PC-3 (cell line): ENCODE results near the gene KDM4C. TPM values are rescaled to one million over a fixed set of nuclear protein-coding genes. Genes with fewer than 3 reads are reported as not detected.

ENCODE experiments used
- ATAC-seq: fragments of 200-7000 bp; cut with Tn5 transposase; 2 replicates; pipeline ENCODE4 v1.9.1; 2020; ENCODE audit warnings: mild to moderate bottlenecking, moderate library complexity
- BruUV-seq: library from RNA; stranded (reverse); fragments of 400-500 nt; replicated peaks from 2 replicates; lab custom pipeline; 2021; lab: Mats Ljungman, UMichigan
- CTCF ChIA-PET: fragments of 300-600 bp; sonication (Branson Sonifier 250); formaldehyde crosslinking; loops from one replicate; lab custom pipeline; 2022; ENCODE audit warnings: antibody characterized with exemption; lab: Charles Lee
- POLR2A ChIA-PET: fragments of 300-600 bp; sonication (Branson Sonifier 250); formaldehyde crosslinking; loops from one replicate; lab custom pipeline; 2022; ENCODE audit warnings: antibody characterized with exemption; ENCODE audit not compliant: unreplicated experiment; lab: Charles Lee
- DNase-seq: peaks from one replicate; pipeline ENCODE4 v3.0.0-alpha.2; 2015
- H2AFZ ChIP-seq: fragments of 300-600 bp; sonication (generic); 2 replicates; pipeline ENCODE4 v1.6.0; 2016; ENCODE audit warnings: antibody characterized with exemption, low read length
- H3F3A ChIP-seq: fragments of 300-600 bp; sonication (generic); one replicate; pipeline ENCODE4 v1.6.0; 2017; ENCODE audit warnings: antibody characterized with exemption, low read length, control low read depth, mild to moderate bottlenecking; ENCODE audit not compliant: unreplicated experiment
- H3K27ac ChIP-seq: fragments of 300-600 bp; sonication (generic); 2 replicates; pipeline ENCODE4 v1.5.1; 2016; ENCODE audit warnings: mild to moderate bottlenecking, low read length
- H3K27me3 ChIP-seq: fragments of 300-600 bp; sonication (generic); 2 replicates; pipeline ENCODE4 v1.6.1; 2016; ENCODE audit warnings: low read length, mixed read lengths
- H3K36me3 ChIP-seq: fragments of 300-600 bp; sonication (generic); 2 replicates; pipeline ENCODE4 v1.6.1; 2016; ENCODE audit warnings: low read depth, mixed run types, low read length, mixed read lengths
- H3K4me1 ChIP-seq: fragments of 300-600 bp; sonication (generic); 2 replicates; pipeline ENCODE4 v1.5.1; 2016; ENCODE audit warnings: low read length; ENCODE audit not compliant: insufficient read depth
- H3K4me2 ChIP-seq: fragments of 300-600 bp; sonication (generic); 2 replicates; pipeline ENCODE4 v1.6.0; 2016; ENCODE audit warnings: low read length
- H3K4me3 ChIP-seq: fragments of 300-600 bp; sonication (generic); 2 replicates; pipeline ENCODE4 v1.5.1; 2016; ENCODE audit warnings: mild to moderate bottlenecking, low read length, mixed read lengths
- H3K79me2 ChIP-seq: fragments of 300-600 bp; sonication (generic); 2 replicates; pipeline ENCODE4 v1.6.1; 2017; ENCODE audit warnings: low read length, mixed read lengths
- H3K9ac ChIP-seq: fragments of 300-600 bp; sonication (generic); 2 replicates; pipeline ENCODE4 v1.6.0; 2016; ENCODE audit warnings: mild to moderate bottlenecking, low read length
- H3K9me2 ChIP-seq: fragments of 300-600 bp; sonication (generic); replicated peaks from 2 replicates; pipeline ENCODE4 v1.6.1; 2016; ENCODE audit warnings: mixed run types, low read length, mixed read lengths
- H3K9me3 ChIP-seq: fragments of 300-600 bp; sonication (generic); 2 replicates; pipeline ENCODE4 v1.6.1; 2016; ENCODE audit warnings: low read length, mixed read lengths
- H4K20me1 ChIP-seq: fragments of 300-600 bp; sonication (generic); 2 replicates; pipeline ENCODE4 v1.6.1; 2016; ENCODE audit warnings: low read length, mixed read lengths
- EZH2 ChIP-seq: fragments of 300-600 bp; sonication (generic); IDR thresholded peaks from one replicate; pipeline ENCODE4 v1.6.1; 2017; ENCODE audit warnings: antibody characterized with exemption, mild to moderate bottlenecking, low read length; ENCODE audit not compliant: unreplicated experiment
- EZH2phosphoT487 ChIP-seq: fragments of 300-600 bp; sonication (generic); IDR thresholded peaks from 2 replicates; pipeline ENCODE4 v1.6.1; 2018; ENCODE audit warnings: mild to moderate bottlenecking, antibody characterized with exemption, low read length, borderline replicate concordance
- intact Hi-C: fragments of 100-400 bp; cut with micrococcal nuclease; formaldehyde crosslinking; loops from 2 replicates; pipeline ENCODE4 v1.9.0; 2023
- total RNA-seq: library from RNA; depleted of rRNA; stranded (reverse); fragments of >200 nt; gene quantifications from 2 replicates; pipeline ENCODE4 v1.2.3, GENCODE V29; 2014
- TF ChIP-seq, protein P1 (sequence below): fragments of 300-600 bp; sonication (generic); conservative IDR thresholded peaks from 2 replicates; pipeline ENCODE4 v1.5.1; 2017; ENCODE audit warnings: antibody characterized with exemption, low read depth, mild to moderate bottlenecking, low read length

The KDM4C gene
- total RNA-seq, 1 experiment from 2014 or later = 27.0 TPM

DNA sequence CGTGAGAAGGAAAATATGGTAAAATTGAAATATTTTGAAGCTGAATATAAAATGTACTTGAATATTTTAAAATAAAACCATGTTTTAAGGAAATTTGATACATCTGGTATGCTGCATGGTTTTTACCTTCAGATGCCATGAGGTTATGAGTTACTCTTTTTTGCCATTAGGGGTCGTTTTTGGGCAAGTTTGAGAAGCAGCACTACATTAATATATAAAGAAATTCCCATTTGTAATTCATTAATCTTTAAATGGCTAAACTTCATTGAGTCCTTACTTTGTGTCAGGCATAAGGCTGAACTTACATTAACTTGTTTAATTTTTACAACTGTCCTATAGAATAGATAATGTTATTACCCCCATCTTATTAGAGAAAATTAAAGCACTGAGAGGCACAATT, 152.3 kb downstream of the KDM4C start:
- ChIA-PET POLR2A (no interaction called here), CTCF (no interaction called here)
- Histone ChIP-seq H2AFZ (no peak overlapping the region), H3K79me2 (no peaks in the 10 kb centered on the region), H3K36me3 (no peaks in the 10 kb centered on the region), H3K27me3 (no peaks in the 10 kb centered on the region), H3K9me2 (no peaks in the 10 kb centered on the region), H3K27ac (no peak overlapping the region), H3K9me3 (no peaks in the 10 kb centered on the region), H3K4me2 (no peak overlapping the region), H3F3A (no peaks in the 10 kb centered on the region), H3K9ac (no peak overlapping the region), H3K4me1 (no peaks in the 10 kb centered on the region), H3K4me3 (no peak overlapping the region), H4K20me1 (no peaks in the 10 kb centered on the region)
- intact Hi-C loops = no loop called here
- ATAC-seq (no peak), DNase-seq (peak; percentile 29)
- TF ChIP-seq EZH2phosphoT487 = no peak
- TF ChIP-seq EZH2 = no peak
- TF ChIP-seq, protein P1, sequence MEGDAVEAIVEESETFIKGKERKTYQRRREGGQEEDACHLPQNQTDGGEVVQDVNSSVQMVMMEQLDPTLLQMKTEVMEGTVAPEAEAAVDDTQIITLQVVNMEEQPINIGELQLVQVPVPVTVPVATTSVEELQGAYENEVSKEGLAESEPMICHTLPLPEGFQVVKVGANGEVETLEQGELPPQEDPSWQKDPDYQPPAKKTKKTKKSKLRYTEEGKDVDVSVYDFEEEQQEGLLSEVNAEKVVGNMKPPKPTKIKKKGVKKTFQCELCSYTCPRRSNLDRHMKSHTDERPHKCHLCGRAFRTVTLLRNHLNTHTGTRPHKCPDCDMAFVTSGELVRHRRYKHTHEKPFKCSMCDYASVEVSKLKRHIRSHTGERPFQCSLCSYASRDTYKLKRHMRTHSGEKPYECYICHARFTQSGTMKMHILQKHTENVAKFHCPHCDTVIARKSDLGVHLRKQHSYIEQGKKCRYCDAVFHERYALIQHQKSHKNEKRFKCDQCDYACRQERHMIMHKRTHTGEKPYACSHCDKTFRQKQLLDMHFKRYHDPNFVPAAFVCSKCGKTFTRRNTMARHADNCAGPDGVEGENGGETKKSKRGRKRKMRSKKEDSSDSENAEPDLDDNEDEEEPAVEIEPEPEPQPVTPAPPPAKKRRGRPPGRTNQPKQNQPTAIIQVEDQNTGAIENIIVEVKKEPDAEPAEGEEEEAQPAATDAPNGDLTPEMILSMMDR = peak; percentile 59
- BruUV-seq = no TSS peak

DNA sequence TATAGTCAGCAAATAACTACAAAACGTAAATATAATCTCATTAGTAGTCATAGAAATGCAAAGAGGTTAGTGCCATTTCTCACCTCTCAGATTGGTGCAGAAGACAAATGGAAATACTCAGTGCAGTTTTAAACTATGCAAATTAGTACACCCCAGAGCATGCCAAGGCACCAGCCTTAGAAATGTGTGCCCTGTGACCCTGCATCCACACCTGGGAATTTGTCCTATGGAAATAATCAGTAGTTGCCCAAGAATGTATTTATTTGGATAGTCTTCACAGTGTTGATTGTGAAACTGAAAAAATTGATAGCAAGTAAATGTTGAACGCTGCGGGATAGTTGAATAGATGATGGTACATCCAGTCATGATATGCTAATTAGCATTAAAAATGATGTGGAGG, 152.7 kb downstream of the KDM4C start:
- intact Hi-C loops = no loop called here
- H3K4me2 ChIP-seq = no peak overlapping the region
- H3K79me2 ChIP-seq = no peaks in the 10 kb centered on the region
- ChIA-PET CTCF (no interaction called here), POLR2A (no interaction called here)
- H3K36me3 ChIP-seq = no peaks in the 10 kb centered on the region
- no peaks in the 10 kb centered on the region for H4K20me1 ChIP-seq
- H3K27me3 ChIP-seq = no peaks in the 10 kb centered on the region
- H3K27ac ChIP-seq = no peak overlapping the region
- H3K4me3 ChIP-seq = no peak overlapping the region
- no peaks in the 10 kb centered on the region for H3K9me2 ChIP-seq
- no peak overlapping the region for H2AFZ ChIP-seq
- H3K9ac ChIP-seq = no peak overlapping the region
- H3F3A ChIP-seq = no peaks in the 10 kb centered on the region
- BruUV-seq = no TSS peak
- TF ChIP-seq, protein P1 = no peak
- TF ChIP-seq EZH2phosphoT487 (no peak), EZH2 (no peak)
- H3K4me1 ChIP-seq = no peaks in the 10 kb centered on the region
- no peak for DNase-seq
- ATAC-seq = no peak
- no peaks in the 10 kb centered on the region for H3K9me3 ChIP-seq

DNA sequence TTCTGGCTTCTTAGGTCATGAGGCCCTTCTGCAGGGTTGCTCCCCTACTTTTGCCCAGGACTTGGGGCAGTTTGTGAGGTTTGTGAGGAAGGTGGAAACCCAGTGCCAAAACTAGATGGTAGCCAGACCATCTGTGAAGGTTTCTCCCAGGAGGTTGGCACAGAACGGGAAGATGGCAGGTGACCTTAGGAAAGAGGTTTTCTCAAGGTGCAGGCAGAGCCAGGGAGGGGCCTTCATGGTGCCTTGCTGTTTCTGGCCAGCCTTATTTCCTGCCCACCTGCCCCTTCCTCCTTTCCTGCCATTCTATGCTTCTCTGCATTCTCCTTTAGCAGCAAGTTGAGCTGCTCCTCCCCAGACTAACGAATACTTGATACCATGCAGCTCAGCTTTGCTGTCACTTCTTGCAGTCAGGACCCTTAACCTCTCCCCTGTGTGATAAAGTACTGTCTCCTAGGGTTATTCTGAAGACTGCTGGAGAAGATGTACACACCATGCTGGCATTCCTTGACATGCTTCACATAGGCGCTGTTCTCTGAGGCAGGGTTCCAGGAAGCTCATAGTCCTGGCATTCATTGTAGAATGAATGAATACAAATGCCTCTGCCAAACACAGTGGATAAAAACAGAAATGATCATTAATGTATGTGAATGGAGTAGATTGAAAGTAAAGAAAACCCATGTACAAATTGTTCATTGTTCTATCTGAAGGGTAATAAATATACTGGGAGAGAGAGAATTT, 154.3 kb downstream of the KDM4C start:
- no peak overlapping the region for H3K4me3 ChIP-seq
- H3K9me3 ChIP-seq = no peaks in the 10 kb centered on the region
- no TSS peak for BruUV-seq
- no peaks in the 10 kb centered on the region for H3F3A ChIP-seq
- DNase-seq (no peak), ATAC-seq (no peak)
- H4K20me1 ChIP-seq = no peaks in the 10 kb centered on the region
- no peak for TF ChIP-seq EZH2
- TF ChIP-seq, protein P1 = no peak
- H3K4me1 ChIP-seq = no peaks in the 10 kb centered on the region
- no peak overlapping the region for H3K9ac ChIP-seq
- H3K4me2 ChIP-seq = no peak overlapping the region
- no peaks in the 10 kb centered on the region for H3K9me2 ChIP-seq
- H3K79me2 ChIP-seq = no peaks in the 10 kb centered on the region
- CTCF ChIA-PET = no interaction called here
- no peaks in the 10 kb centered on the region for H3K36me3 ChIP-seq
- no peak overlapping the region for H3K27ac ChIP-seq
- POLR2A ChIA-PET = no interaction called here
- H2AFZ ChIP-seq = no peak overlapping the region
- no peaks in the 10 kb centered on the region for H3K27me3 ChIP-seq
- intact Hi-C loops = no loop called here
